A673 (cell line): Measurements from ENCODE around the gene CCDC18.

ENCODE experiments used
- CTCF ChIP-seq: fragments of 300-800, 200-600 bp; sonication (generic); conservative IDR thresholded peaks from 2 replicates; pipeline ENCODE4 v1.5.1; 2017; ENCODE audit warnings: low read depth, mild to moderate bottlenecking, antibody characterized with exemption, low read length, moderate library complexity, mixed read lengths
- EZH2 ChIP-seq: fragments of 200-600 bp; sonication (generic); IDR thresholded peaks from 2 replicates; pipeline ENCODE4 v1.6.1; 2017; ENCODE audit warnings: borderline replicate concordance, low read depth, mild to moderate bottlenecking, mixed read lengths, antibody characterized with exemption, low read length; ENCODE audit not compliant: poor library complexity, severe bottlenecking

GRCh38 chr1:93253516-93253915 lies 73.0 kb downstream of the CCDC18 start:
- no peak for TF ChIP-seq CTCF
- TF ChIP-seq EZH2 = no peak
